Lower leg skin (tissue), 4 donors: ENCODE measurements around the gene GNAI3. TPM values are rescaled to one million over a fixed set of nuclear protein-coding genes. Genes with fewer than 3 reads are reported as not detected.
A peak's percentile ranks its signal among the peaks of the same experiment; 100 is the strongest.

Experiments
- DNase-seq, 2 donors: peaks; one replicate each; pipeline ENCODE4 v3.0.0-alpha.2; 2019; ENCODE audit warnings: low spot score in 2 of 2
- H3K4me3 ChIP-seq: fragments of 200-600 bp; sonication (generic); 2 replicates; pipeline ENCODE4 v1.5.1; 2017; ENCODE audit warnings: mild to moderate bottlenecking, low read depth; ENCODE audit not compliant: poor library complexity, severe bottlenecking
- CTCF ChIP-seq, 3 donors: fragments of 450-650 bp; IDR thresholded peaks; one replicate each; pipeline ENCODE4 v1.5.1; 2016; ENCODE audit warnings: antibody characterized with exemption in 3 of 3, mild to moderate bottlenecking in 3 of 3, moderate library complexity in 2 of 3
- POLR2A ChIP-seq, 2 donors: fragments of 450-650 bp; IDR thresholded peaks; one replicate each; pipeline ENCODE4 v1.6.1; 2016 to 2017; ENCODE audit warnings: antibody characterized with exemption in 2 of 2, mild to moderate bottlenecking in 1 of 2, moderate library complexity in 1 of 2
- WGBS, 2 donors: methylation state at CpG; one replicate each; pipeline ENCODE4 v1.1.5; 2018; 5-methylcytosine and 5-hydroxymethylcytosine counted together
- intact Hi-C: fragments of 100-400 bp; cut with DNase I; formaldehyde crosslinking; loops from one replicate; pipeline ENCODE4 v1.15.0; 2023; ENCODE audit warnings: low total_unique reads
- microRNA counts, 2 donors: library from miRNA; unstranded; fragments of <30 nt; microRNA quantifications; one replicate each; lab custom pipeline; 2016
- total RNA-seq, 4 donors: library from RNA; depleted of rRNA; stranded (reverse); fragments of >200 nt; gene quantifications; one replicate each; pipeline ENCODE4 v1.1.0, GENCODE V29; 2016

The GNAI3 gene
- total RNA-seq, 4 donors from 2014 or later, result 8.5 to 13.2 (median 10.7) TPM

GRCh38 chr1:109667452-109668122, 119.2 kb downstream of the GNAI3 start, which contains the start of gene GSTM2:
Gene GSTM2, plus strand, starts transcription at chr1:109668057. Its CDS starts 59 bp downstream, at chr1:109668116.
- WGBS, 2 donors, result 6 to 9% methylated on average over 22 of the region's 22 CpGs
- intact Hi-C loops, result no loop called here
- TF ChIP-seq CTCF (IDR thresholded peaks at IDR 0.05) (no peak), POLR2A (IDR thresholded peaks at IDR 0.05) (no peak)
- H3K4me3 ChIP-seq, result peak within 1 kb of the TSS; percentile 14
- peak; percentile 93 to 99 for DNase-seq

MicroRNAs within 50 kb of the gene (microRNA counts, 767-probe panel; counts per million panel counts)
- 0 to 358 counts per million in 2 donors for microRNA hsa-miR-197-3p (lab: Ali Mortazavi, UCI)

Other genes starting within 250 kb of the GNAI3 start
- gene MYBPHL, start 241.6 kb upstream of the GNAI3 start, total RNA-seq, result not detected
- 10 to 100 TPM; 29.8 to 53.1 (median 39.5) TPM for gene SORT1, start 150.7 kb upstream of the GNAI3 start, total RNA-seq
- 10 to 100 TPM; 24.6 to 46.6 (median 30.2) TPM for gene PSMA5, start 122.2 kb upstream of the GNAI3 start, total RNA-seq
- 1 to 10 TPM in 1 of 4 donors, under 1 TPM in 2, not detected in 1; 0.27 to 1.8 (median 0.38) TPM for gene SYPL2, start 82.1 kb upstream of the GNAI3 start, total RNA-seq
- 1 to 10 TPM; 4.3 to 7.8 (median 4.8) TPM for gene ATXN7L2, start 64.7 kb upstream of the GNAI3 start, total RNA-seq
- 10 to 100 TPM; 11.3 to 22.7 (median 17.8) TPM for gene CYB561D1, start 54.5 kb upstream of the GNAI3 start, total RNA-seq
- gene AMIGO1, start 38.9 kb upstream of the GNAI3 start, total RNA-seq, result 1 to 10 TPM; 3.9 to 7.9 (median 5.4) TPM
- gene GPR61, start 8.7 kb upstream of the GNAI3 start, total RNA-seq, result 1 to 10 TPM in 1 of 4 donors, not detected in 3; 1.0 TPM
- gene GNAT2, start 71.0 kb downstream of the GNAI3 start, total RNA-seq, result not detected
- 10 to 100 TPM; 30.9 to 62.1 (median 40.7) TPM for gene AMPD2, start 71.2 kb downstream of the GNAI3 start, total RNA-seq
- gene GSTM4, start 107.5 kb downstream of the GNAI3 start, total RNA-seq, result 10 to 100 TPM; 13.4 to 23.3 (median 19.1) TPM
- 100 to 1,000 TPM in 1 of 4 donors, 10 to 100 TPM in 3; 48.1 to 183 (median 57.2) TPM for gene GSTM2, start 119.4 kb downstream of the GNAI3 start, total RNA-seq
- 10 to 100 TPM in 2 of 4 donors, not detected in 2; 26.1 to 60.4 TPM for gene GSTM1, start 139.2 kb downstream of the GNAI3 start, total RNA-seq
- 1 to 10 TPM in 3 of 4 donors, under 1 TPM in 1; 0.23 to 2.2 (median 1.5) TPM for gene GSTM5, start 163.6 kb downstream of the GNAI3 start, total RNA-seq
- 100 to 1,000 TPM in 3 of 4 donors, 10 to 100 TPM in 1; 68.7 to 213 (median 137) TPM for gene GSTM3, start 192.4 kb downstream of the GNAI3 start, total RNA-seq
- gene EPS8L3, start 215.3 kb downstream of the GNAI3 start, total RNA-seq, result not detected